ENCODE data around the gene CDC20B. TPM values are rescaled to one million over a fixed set of nuclear protein-coding genes. Genes with fewer than 3 reads are reported as not detected.
"Not testable (repeated sequence)": the region's sequence is repeated elsewhere in the genome, so short reads cannot be mapped to it uniquely, and the experiment has no call there.

CDC20B gene
- total RNA-seq, 1 donor from 2014 or later = not detected

DNA sequence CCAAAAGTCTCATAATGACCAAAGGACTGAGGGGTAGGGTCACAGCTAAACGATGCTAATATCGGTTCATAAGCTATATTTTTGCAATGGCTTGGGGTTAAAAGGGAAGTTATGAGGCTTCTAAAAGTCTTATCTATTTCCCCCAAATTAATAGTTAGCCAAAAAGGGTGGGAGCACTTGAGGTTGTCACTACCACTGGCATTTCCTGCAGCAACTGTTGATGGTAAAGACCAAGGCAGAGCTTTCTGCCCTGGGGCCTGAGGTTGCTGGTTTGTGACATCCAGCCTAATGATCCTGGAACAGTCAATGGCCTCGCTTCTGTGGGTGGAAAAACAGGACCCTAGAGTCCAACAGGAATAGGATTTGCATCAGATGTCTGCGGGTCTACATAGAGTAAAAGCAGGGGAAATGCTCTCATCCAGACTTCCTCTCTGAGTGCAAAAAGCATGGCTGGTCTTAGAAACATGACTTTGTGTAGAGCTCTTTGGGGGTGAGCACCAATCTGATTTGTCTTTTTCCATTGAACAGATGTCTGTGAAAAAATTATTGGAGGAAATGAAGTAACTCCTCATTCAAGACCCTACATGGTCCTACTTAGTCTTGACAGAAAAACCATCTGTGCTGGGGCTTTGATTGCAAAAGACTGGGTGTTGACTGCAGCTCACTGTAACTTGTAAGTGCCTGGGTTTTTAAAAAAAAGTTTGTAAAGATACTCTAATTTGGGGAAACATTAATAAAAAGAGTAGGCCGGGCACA is 67.9 kb downstream of the CDC20B start:
- DNase-seq (ENCODE audit: low spot score) = no peak

DNA sequence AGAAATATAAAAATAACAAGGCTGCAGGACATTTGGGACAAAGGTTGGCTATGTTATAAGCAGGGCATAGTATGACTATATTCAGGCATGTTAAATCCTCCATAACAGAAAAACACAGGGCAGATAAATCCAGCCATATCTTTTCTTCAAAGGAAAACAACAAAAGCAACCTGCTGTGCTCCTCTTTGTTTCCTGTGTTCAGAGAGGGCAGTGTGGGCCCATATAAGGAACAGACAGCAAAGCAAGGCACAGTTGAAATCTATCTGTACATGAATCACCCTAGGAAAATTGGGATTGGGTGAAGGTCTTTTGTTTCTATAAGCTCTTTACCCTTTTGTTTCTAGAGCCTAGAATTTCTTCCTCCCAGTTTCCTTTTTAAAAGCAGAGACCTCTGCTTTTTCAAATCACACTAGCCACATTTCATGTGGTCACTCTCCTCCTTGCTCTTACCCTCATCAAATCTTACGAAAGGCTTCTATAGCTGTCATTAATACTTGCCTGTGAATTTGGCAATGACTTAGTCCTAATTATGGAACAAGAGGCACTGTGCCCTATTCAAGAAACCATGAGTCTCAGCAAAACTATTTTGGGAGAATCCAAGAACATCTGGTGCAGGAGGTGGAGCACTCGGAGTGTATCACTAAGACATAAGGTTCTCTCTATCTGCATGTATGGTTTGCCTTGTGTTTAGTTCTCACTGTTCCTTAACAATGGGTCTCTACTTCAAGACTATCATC is 68.8 kb downstream of the CDC20B start:
- DNase-seq (ENCODE audit: low spot score) = no peak

DNA sequence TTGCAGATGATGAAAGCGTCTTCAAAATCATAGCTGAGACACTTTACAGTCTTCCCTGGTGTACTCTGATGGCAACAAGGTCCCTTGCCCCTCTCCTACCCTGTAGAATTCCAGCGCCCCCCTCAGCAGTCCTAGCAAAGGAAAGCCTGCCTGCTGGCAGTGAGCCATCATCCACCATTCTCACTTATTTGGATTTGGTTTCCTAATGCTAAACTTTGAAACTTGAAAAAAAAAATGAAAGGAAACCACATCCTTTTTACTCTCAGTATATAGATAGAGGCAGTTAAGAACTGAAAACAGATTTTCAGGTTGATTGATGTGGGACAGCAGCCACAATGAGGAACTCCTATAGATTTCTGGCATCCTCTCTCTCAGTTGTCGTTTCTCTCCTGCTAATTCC is 70.6 kb downstream of the CDC20B start, which contains the start of gene GZMA:
Gene GZMA, plus strand, starts transcription at position 299 of the 400 bp plus-strand sequence. Its CDS starts 37 bp downstream, at position 336.
- DNase-seq (ENCODE audit: low spot score) = no peak

DNA sequence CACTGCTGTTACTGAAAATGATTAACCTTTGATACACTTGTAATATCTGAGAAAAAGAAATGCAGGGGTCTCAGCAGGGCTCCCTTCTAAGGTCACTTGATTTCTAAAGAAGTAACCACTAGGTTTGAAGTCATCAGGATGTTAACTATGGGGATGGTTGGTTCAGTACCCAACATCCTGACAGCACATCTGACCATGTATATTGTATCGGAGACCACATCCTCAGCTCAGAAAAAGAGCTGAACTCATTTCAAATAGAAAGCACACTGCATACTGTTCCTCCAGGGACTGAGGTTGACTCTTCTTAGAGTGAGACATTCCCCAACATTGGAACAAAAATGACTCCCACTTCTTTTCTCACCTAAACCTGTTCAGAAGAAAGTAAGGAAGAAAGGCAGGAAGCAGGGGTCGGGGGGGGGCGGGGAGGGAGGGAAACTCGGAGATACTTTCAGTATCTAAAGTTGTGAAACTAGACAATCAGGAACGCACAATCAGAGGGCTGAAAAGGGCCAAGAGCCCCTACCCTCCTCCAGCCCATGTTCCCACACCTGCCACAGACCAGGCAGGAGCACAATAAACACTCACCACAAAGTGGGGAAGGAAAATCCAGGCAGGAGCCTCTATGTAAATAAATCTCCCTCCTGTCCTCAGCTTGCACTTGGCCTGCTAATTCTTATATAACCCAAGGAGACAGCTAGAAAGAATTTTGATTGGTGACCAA is 71.3 kb downstream of the CDC20B start:
- no peak for DNase-seq (ENCODE audit: low spot score)

DNA sequence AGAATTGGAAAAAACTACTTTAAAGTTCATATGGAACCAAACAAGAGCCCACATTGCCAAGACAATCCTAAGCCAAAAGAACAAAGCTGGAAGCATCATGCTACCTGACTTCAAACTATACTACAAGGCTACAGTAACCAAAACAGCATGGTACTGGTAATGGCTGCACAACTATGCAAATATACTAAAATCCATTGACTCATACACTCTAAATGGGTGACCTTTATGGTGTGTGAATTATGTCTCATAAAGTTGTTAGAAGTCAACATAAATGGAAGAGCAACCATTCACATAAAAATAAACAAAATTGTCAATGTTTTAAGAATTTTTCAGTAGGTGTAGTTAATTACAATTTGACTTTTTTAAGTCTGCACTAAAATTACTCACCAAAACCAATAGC is 71.8 kb downstream of the CDC20B start:
- DNase-seq (ENCODE audit: low spot score) = not testable (repeated sequence)

DNA sequence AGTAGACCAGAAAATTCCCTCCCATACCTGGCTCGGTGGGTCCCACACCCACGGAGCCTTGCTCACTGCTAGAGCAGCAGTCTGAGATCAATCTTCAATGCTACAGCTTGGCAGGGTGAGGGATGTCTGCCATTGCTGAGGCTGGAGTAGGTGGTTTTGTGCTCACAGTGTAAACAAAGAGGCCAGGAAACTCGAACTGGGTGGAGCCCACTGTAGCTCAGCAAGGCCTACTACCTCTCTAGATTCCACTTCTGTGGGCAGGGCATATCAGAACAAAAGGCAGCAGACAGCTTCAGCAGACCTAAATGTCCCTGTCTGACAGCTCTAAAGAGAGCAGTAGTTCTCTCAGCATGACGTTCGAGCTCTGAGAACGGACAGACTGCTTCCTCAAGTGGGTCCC is 76.1 kb downstream of the CDC20B start:
- no peak for DNase-seq (ENCODE audit: low spot score)

DNA sequence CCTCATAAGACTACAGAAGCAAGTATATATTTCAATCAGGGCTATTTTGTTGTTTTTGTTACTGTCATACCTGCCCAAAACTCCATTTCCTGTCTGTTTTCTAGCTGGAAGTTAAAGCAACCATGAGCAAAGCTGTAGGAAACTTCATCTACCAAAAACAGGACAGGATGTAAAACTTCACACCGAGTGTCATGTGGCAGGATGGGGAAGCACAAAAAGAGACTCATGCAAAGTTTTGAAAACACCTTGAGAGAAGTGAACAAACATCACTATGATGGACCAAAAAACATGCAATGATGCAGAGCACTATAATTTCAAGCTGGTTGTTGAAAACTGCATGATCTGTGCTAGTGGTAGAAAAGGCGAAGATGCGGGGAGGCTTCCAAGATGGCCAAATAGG is 76.8 kb downstream of the CDC20B start:
- DNase-seq (ENCODE audit: low spot score) = no peak

DNA sequence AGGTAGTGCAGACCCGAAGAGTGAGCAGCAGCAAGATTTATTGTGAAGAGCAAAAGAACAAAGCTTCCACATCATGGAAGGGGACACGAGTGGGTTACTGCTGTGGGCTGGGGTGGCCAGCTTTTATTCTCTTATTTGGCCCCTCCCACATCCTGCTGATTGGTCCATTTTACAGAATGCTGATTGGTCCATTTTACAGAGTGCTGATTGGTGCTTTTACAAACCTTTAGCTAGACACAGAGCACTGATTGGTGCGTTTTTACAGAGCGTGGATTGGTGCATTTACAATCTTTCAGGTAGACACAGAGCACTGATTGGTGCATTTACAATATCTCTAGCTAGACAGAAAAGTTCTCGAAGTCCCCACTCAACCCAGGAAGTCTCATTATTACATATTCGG is 82.0 kb downstream of the CDC20B start:
- not testable (repeated sequence) for DNase-seq (ENCODE audit: low spot score)

DNA sequence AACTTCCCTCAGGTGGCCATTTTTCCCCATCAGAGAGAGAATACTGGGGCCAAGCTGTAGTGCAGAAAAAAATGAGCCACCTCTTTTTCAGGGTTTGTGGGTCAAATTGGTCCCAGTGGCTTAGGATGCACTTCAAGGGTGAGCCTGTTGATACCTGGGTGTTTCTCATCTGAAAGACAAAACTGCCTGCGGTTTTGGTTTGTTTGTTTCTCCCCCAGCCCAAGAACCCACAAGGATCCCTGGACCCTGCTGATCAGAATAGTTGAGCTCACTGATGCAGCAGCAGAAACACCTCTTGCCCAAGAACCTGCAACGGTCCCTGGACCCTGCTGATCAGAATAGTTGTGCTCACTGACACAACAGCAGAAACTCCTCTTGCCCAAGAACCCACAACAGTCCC is 83.7 kb downstream of the CDC20B start:
- not testable (repeated sequence) for DNase-seq (ENCODE audit: low spot score)

DNA sequence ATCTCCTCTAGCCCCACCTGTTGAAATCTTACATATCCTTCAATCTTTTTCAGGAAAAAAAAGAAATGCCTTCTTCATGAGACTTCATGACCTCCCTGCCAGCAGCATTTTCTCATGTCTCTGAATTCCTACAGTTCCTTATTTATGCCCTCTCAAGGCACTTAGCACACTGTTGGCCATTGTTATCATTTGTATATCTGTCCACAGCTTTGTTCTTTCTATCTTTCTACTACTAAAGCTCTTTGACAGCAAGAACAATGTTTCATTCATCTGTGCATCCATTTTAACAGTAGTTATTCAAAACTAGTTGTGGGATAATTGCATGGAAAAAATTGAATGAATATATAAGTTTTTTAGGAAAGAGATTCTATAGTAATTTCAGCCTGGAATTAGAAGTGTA is 91.4 kb downstream of the CDC20B start:
- no peak for DNase-seq (ENCODE audit: low spot score)

DNA sequence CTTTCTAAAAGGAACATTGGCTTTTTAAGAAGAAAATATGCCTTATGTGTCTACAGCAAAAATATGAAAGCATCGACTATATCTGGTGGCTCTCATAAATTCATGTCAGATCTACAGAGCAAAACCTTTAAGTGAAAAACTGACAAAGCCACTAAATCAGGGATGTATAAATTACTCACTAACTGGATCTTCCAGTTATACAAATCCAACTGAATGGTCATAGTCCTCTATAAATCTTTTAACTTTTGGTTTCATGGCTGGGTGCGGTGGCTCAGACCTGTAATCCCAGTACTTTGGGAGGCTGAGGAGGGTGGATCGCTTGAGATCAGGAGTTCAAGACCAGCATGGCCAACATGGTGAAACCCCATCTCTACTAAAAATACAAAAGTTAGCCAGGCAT is 99.8 kb downstream of the CDC20B start:
- DNase-seq (ENCODE audit: low spot score) = no peak

DNA sequence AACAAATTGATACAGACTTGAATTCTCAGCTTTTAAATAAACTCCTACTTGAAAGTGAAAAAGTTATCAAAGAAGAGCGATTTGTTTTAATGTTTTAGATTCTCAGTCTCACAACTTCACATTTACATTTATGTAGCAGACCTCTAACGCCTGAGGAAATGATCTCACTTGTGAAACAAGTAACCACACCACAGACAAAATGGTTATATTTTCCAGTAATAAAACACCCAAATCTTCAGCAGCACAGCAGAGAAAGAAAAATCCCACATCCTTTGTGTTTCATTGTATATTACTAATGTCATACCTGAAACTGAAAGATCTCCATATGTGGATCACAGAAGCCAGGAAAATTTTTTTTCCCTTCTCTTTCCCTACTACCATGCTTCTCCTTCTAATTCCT is 100.3 kb downstream of the CDC20B start:
- no peak for DNase-seq (ENCODE audit: low spot score)

DNA sequence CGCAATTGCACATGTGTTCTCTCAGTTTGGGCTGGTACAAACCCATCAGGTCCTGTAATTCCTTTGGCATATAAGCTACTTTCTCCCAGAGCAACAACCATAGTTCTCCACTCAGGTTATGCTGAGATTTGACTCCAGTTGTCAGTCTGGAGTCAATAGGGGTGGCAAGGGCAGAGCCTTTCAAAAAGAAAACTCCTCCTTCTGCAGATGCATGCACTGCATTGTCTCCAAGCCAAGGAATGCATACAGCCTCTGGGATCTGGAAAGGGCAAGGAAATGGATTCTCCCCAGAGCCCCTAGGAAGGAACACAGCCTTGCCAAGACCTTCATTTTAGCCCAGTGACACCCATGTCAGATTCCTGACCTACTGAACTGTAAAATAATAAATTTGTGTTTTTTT is 101.6 kb downstream of the CDC20B start:
- no peak for DNase-seq (ENCODE audit: low spot score)

DNA sequence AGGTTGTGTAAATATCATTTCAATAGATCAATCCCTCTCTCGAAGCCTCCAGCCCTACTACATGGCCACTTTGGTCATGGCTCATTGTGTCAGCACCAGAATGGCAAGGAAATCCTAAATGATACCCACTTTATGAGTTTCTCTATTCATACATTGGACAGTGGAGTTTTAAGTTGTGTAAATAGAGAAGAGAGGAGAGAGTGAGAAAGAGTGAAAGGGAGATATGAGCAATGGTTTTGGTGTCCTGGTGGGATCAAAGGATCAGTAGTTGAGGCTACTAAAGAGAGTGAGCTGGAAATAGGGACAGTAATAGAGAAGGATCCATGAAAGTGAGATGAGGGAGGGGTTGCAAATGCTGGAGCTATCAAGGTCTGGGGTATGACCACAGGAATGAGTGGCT is 102.0 kb downstream of the CDC20B start:
- no peak for DNase-seq (ENCODE audit: low spot score)

DNA sequence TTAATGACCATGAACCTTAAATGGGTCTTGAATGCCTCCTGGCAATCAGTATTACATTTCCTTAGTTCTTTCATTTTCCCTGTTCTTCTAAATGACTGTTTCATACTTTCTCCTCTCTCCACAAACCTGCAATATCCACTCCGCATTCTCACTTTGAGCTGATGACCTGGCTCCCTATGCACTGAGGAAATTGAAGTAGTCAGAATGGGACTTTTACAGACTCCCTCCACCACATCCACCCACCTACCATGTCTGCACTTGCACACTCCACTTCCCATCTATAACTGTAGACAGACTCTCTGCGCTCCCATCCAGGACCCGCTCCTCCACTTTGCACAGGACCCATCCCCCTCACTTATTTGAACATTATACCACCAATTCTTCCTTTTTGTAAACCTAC is 106.7 kb downstream of the CDC20B start:
- DNase-seq (ENCODE audit: low spot score) = no peak

DNA sequence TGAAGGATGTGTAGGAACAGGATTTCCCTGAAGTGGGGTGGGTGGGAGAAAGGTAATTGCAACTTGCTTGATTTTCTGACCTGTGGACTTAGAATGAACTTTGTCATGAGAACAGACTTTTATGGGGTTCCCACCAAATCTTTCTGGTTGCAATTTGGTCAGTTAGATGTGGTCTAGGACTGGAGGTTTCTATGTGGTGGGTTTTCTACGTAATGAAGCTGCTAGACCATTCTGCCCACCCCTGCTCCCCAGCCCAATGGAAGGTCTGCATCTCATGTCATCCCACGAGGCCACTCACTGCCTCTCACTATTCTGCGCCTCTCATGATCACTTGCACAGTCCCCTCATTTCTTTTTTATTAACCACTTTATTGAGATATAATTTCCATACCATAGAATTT is 108.5 kb downstream of the CDC20B start:
- DNase-seq (ENCODE audit: low spot score) = no peak

DNA sequence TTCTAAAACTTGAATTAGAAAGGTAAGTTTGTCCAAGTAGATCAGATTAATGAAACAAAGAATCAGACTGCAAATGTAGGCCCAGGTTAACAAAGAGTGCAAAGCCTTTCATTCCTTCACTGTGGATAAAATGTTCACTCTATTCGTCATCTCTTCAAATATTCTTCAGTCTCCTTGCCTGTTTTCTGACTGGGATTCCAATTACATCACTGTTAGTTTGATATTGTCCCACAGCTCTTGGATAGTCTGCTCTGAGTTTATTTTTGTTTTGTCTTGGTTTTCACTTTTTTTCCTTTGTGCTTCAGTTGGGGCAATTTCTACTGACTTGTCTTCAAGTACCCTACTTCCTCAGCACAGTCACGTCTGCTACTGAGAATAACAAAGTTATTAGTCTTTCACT is 109.1 kb downstream of the CDC20B start:
- no peak for DNase-seq (ENCODE audit: low spot score)

DNA sequence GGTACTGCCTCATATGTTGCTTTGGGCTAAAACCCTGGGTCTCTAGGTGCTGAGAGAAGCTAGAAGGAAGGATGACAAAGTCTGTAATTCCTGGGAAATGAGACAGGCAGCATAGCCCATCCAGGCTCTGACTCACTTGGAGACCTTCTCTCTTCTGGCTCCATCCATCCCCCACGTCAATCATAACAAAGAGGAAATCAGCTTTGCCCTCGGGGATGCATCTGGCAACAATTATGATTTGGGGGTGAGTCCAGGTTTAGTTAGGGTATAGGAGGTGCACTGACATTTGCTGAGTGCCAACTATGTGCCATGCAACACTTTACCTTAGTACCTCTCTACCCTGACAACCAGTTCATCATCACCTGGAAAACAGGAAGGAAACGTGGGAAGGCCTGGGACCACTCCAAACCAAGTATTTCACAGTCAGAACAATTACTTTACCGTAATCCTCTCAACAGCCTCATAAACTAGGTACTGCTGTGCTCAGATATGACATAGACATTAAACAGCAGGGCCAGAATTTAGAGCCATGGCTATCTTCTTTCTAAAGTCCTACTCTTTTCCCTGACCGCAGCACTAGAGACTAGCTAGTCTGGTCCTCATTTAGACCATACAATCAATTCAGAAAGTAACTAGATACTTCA is 109.6 kb downstream of the CDC20B start:
- no peak for DNase-seq (ENCODE audit: low spot score)

Measured in mesenteric fat pad (tissue), 1 donor.